ENCODE results near the gene CENPO.

CENPO gene

DNA sequence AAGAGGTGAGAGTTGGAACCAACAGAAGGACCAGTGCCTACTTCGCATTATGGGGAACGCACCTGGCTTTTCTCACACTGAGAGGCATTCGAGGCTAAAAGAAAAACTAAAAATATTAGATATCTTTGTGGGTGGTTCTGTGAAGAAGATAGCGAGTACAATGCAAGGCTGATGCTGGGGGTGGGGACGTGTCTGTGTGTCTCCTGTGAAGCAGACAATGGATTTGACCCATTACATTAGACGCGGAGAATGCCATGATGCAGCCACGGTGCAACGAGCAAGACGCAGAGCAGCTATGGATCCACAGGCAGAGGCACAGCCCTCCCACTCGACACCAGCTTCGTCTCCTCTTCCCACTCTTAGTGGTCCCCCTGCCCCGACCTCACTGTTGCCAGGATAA, 65.8 kb downstream of the CENPO start:
- Histone ChIP-seq H3K9ac (ENCODE audit: low read depth, low read length) (no peak overlapping the region), H3K4me1 (ENCODE audit: control insufficient read depth, insufficient read depth, low read length) (no peaks in the 10 kb centered on the region), H3K27me3 (ENCODE audit: control insufficient read depth, insufficient read depth, low read length) (no peaks in the 10 kb centered on the region)

DNA sequence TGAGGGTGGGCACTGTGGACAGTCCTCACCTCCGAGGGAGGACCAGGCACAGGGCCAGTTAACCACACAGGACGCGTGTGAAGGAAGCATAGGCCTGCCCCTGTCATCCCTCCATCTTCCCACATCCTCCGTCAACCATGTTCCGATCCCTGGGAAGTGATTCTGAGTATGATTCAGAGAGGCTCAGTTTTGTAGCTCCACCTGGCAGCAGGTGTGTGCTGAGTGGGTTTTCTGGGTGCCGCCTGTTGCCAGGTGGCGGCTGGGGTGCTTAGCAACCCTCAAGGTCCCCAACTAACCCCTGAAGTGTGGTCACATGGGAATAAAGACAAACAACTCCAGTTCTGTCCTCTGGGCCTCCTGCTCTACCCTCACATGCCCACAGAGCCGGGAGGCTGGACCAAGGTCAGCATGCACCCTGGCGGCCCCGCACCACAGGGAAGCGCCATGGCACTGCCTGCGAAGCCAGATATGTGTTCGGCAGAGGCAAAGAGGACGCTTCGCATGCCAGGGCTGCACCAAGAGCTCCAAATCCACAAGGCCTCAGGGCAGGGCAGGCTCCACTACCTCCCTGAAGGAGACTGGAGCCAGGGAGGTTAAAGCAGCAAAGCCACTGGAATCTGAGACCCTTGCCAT, 66.9 kb downstream of the CENPO start:
- H3K27me3 ChIP-seq (ENCODE audit: control insufficient read depth, insufficient read depth, low read length) = no peaks in the 10 kb centered on the region
- no peak overlapping the region for H3K9ac ChIP-seq (ENCODE audit: low read depth, low read length)
- H3K4me1 ChIP-seq (ENCODE audit: control insufficient read depth, insufficient read depth, low read length) = no peaks in the 10 kb centered on the region
- no peaks in the 10 kb centered on the region for H3K36me3 ChIP-seq (ENCODE audit: control insufficient read depth, insufficient read depth, low read length)
- H3K9me3 ChIP-seq (ENCODE audit: control insufficient read depth, insufficient read depth, low read length) = no peaks in the 10 kb centered on the region
- no peak overlapping the region for H3K4me3 ChIP-seq (ENCODE audit: low read depth, low read length)

More for the DNA sequence above, 65.8 kb downstream of the CENPO start:
- Histone ChIP-seq H3K36me3 (ENCODE audit: control insufficient read depth, insufficient read depth, low read length) (no peaks in the 10 kb centered on the region), H3K4me3 (ENCODE audit: low read depth, low read length) (no peak overlapping the region), H3K9me3 (ENCODE audit: control insufficient read depth, insufficient read depth, low read length) (no peaks in the 10 kb centered on the region)

DNA sequence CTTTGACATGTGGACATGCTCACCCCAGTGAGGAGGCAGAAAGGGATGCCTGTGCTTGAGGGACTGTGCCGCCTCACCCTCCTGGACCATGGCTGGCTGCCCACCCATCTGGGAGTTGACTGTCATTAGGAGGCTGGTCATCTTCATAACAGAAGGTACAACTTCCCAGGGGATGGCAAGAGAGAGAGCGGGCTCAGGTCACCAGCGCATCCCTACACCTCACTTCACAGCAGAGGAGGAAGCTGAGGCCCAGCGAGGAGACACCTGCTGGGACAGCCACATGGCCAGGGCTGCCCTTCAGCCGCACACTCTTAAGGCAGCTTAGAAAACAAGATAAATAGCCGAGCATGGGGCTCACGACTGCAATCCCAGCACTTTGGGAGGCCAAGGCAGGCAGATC, 67.4 kb downstream of the CENPO start:
- H3K27me3 ChIP-seq (ENCODE audit: control insufficient read depth, insufficient read depth, low read length) = no peaks in the 10 kb centered on the region
- no peaks in the 10 kb centered on the region for H3K4me1 ChIP-seq (ENCODE audit: control insufficient read depth, insufficient read depth, low read length)
- H3K9ac ChIP-seq (ENCODE audit: low read depth, low read length) = no peak overlapping the region
- H3K9me3 ChIP-seq (ENCODE audit: control insufficient read depth, insufficient read depth, low read length) = no peaks in the 10 kb centered on the region
- H3K4me3 ChIP-seq (ENCODE audit: low read depth, low read length) = no peak overlapping the region
- H3K36me3 ChIP-seq (ENCODE audit: control insufficient read depth, insufficient read depth, low read length) = no peaks in the 10 kb centered on the region

DNA sequence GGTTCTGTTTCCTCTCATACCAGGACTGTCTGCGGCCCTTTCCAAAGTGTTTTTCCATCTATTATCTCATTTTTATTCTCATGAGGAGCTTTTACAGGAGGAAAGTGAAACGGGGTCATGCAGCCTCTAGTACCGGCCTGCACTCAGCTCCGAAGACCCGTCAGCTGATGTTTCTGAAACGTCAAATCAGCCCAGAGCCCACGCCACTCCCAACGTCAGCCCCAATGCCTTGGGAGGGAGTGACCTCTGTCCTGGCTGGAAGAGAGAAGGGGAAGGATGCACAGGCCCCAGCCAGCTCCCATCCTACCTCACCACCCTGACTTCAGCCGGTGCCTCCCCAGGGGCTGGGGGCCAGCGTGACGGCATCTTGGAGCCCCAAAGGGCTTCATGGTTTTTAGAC, 68.3 kb downstream of the CENPO start:
- H3K9ac ChIP-seq (ENCODE audit: low read depth, low read length) = no peak overlapping the region
- H3K4me3 ChIP-seq (ENCODE audit: low read depth, low read length) = no peak overlapping the region
- H3K36me3 ChIP-seq (ENCODE audit: control insufficient read depth, insufficient read depth, low read length) = no peaks in the 10 kb centered on the region
- no peaks in the 10 kb centered on the region for H3K27me3 ChIP-seq (ENCODE audit: control insufficient read depth, insufficient read depth, low read length)
- H3K4me1 ChIP-seq (ENCODE audit: control insufficient read depth, insufficient read depth, low read length) = no peaks in the 10 kb centered on the region
- no peaks in the 10 kb centered on the region for H3K9me3 ChIP-seq (ENCODE audit: control insufficient read depth, insufficient read depth, low read length)

DNA sequence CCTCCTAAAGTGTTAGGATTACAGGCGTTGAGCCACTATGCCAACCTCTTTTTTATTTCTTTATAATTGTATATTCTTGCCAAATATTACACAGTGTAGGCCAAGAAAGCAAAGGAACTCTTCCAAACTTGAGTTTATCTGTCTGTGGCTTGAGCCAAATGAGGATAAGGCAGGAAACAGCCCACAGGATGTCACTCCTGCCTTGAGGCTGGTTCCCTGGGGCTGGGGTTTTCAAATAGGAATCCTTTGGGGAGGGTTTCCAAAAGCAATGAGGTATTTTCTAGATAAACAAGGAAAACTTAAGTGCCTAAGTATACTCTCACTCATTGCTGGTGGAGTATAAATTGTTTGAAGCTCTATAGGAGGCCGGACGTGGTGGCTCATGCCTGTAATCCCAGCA, 70.4 kb downstream of the CENPO start:
- H3K36me3 ChIP-seq (ENCODE audit: control insufficient read depth, insufficient read depth, low read length) = no peaks in the 10 kb centered on the region
- H3K4me1 ChIP-seq (ENCODE audit: control insufficient read depth, insufficient read depth, low read length) = no peaks in the 10 kb centered on the region
- no peak overlapping the region for H3K9ac ChIP-seq (ENCODE audit: low read depth, low read length)
- no peak overlapping the region for H3K4me3 ChIP-seq (ENCODE audit: low read depth, low read length)
- H3K9me3 ChIP-seq (ENCODE audit: control insufficient read depth, insufficient read depth, low read length) = no peaks in the 10 kb centered on the region
- H3K27me3 ChIP-seq (ENCODE audit: control insufficient read depth, insufficient read depth, low read length) = no peaks in the 10 kb centered on the region

DNA sequence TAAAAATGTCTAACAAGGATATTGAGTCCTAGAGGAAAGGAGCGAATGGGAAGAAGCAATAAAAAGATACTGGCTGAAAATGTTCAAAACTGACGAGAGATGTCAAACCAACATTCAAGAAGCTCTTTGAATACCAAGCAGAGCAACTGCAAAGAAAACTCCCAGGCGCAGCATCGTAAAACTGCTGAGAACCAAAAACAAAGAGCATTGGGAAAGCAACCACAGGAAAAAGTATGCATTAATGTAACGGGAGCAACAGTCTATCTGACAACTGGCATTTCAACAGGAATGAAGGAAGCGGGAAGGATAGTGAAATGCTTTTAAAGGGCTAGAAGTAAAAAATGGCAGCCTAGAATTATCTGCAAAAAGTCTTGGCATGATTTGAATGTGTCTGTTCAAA, 73.7 kb downstream of the CENPO start:
- H3K36me3 ChIP-seq (ENCODE audit: control insufficient read depth, insufficient read depth, low read length) = no peaks in the 10 kb centered on the region
- H3K9ac ChIP-seq (ENCODE audit: low read depth, low read length) = no peak overlapping the region
- H3K9me3 ChIP-seq (ENCODE audit: control insufficient read depth, insufficient read depth, low read length) = no peaks in the 10 kb centered on the region
- no peaks in the 10 kb centered on the region for H3K27me3 ChIP-seq (ENCODE audit: control insufficient read depth, insufficient read depth, low read length)
- H3K4me3 ChIP-seq (ENCODE audit: low read depth, low read length) = no peak overlapping the region
- no peaks in the 10 kb centered on the region for H3K4me1 ChIP-seq (ENCODE audit: control insufficient read depth, insufficient read depth, low read length)

DNA sequence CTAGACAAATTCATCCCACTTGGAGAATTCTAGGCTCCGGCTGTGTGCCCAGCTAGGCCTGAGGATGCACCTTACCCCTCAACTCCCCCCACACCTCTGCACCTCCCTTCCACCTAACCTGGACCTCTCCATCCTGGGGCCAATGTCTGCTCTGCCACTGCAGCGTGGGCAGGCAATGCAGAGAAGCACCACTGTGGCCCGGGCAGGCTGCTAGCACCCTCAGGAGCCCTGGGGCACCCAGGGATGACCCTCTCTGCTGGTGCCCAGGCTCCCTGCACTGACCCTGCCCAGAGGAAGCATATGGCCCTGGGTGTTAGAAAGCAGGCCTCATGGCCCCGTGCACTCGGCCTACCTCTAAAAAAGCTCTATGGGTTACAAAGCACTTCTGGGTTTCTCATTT, 77.2 kb downstream of the CENPO start:
- Histone ChIP-seq H3K36me3 (ENCODE audit: control insufficient read depth, insufficient read depth, low read length) (peaks cover 3% of the 10 kb centered on the region), H3K4me1 (ENCODE audit: control insufficient read depth, insufficient read depth, low read length) (no peaks in the 10 kb centered on the region), H3K9ac (ENCODE audit: low read depth, low read length) (no peak overlapping the region), H3K4me3 (ENCODE audit: low read depth, low read length) (no peak overlapping the region), H3K9me3 (ENCODE audit: control insufficient read depth, insufficient read depth, low read length) (no peaks in the 10 kb centered on the region), H3K27me3 (ENCODE audit: control insufficient read depth, insufficient read depth, low read length) (no peaks in the 10 kb centered on the region)

DNA sequence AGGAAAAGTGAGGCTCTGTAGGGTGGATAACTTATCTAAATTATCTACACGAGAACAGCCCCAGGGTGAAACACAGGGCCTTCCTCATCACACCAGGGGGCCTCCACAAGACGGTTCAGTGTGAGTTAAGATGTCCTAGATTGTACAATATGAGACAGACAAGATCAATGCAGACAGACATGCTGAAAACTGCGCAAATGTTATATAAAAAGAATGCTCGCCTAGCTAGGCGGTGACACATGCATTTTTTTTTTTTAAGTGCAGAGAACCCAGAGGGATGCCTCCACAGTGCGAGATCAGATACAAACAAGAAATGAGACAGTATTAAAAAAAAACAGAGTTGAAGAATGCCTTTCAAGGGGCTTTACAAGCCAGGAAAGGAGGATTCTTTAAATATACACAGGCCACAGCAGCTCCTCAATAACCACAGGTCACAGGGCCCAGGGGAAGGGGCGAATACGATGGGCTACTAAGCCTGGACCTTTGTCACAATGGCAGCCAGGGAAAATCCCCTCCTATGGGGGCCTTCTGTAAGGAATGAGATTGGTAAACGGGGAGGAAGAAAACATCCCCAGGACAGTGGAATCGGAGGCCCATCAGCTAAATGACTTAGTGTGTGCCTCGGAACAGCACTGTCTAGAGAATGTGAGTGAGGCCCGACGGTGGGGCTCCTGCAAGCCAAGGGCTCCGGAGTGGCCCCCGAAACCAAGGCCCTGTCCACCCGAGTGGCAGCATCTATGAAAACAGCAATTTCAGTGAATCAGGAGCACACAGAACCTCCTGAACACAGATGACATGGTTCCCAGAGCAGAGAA, 77.9 kb downstream of the CENPO start:
- Histone ChIP-seq H3K27me3 (ENCODE audit: control insufficient read depth, insufficient read depth, low read length) (no peaks in the 10 kb centered on the region), H3K4me1 (ENCODE audit: control insufficient read depth, insufficient read depth, low read length) (no peaks in the 10 kb centered on the region), H3K36me3 (ENCODE audit: control insufficient read depth, insufficient read depth, low read length) (peaks cover 3% of the 10 kb centered on the region), H3K4me3 (ENCODE audit: low read depth, low read length) (no peak overlapping the region), H3K9me3 (ENCODE audit: control insufficient read depth, insufficient read depth, low read length) (no peaks in the 10 kb centered on the region), H3K9ac (ENCODE audit: low read depth, low read length) (no peak overlapping the region)

DNA sequence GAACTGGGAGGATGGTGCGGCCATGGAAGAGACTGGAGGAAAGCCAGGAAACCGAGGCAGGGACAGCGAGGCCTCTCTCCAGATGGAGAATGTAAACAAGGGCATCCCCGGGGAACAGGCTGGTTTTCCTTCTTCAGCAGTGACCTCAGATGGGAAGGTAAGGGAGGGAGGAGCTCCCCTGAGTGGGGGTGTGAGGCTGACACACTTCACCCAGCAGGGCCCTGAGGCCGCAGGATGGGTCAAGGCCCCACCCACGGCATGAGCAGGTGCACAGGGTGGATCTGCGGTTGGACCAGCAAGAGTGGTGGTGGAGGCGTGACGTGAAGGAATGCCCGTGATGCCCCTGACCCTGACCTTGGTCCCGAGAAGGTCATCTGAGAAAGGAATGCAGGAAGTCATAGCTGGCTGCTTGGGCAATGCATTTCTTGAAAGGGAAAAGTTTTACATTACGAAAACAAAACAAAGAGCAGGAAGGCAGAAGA, 78.7 kb downstream of the CENPO start:
- Histone ChIP-seq H3K27me3 (ENCODE audit: control insufficient read depth, insufficient read depth, low read length) (no peaks in the 10 kb centered on the region), H3K9ac (ENCODE audit: low read depth, low read length) (no peak overlapping the region), H3K4me1 (ENCODE audit: control insufficient read depth, insufficient read depth, low read length) (no peaks in the 10 kb centered on the region), H3K4me3 (ENCODE audit: low read depth, low read length) (no peak overlapping the region), H3K36me3 (ENCODE audit: control insufficient read depth, insufficient read depth, low read length) (peaks cover 3% of the 10 kb centered on the region), H3K9me3 (ENCODE audit: control insufficient read depth, insufficient read depth, low read length) (no peaks in the 10 kb centered on the region)

Data from iPS-15b (cell line).